ENCODE data around the gene KRT75. TPM values are rescaled to one million over a fixed set of nuclear protein-coding genes. Genes with fewer than 3 reads are reported as not detected.

KRT75 gene
- total and polyA plus RNA-seq, 12 donors = not detected

DNA sequence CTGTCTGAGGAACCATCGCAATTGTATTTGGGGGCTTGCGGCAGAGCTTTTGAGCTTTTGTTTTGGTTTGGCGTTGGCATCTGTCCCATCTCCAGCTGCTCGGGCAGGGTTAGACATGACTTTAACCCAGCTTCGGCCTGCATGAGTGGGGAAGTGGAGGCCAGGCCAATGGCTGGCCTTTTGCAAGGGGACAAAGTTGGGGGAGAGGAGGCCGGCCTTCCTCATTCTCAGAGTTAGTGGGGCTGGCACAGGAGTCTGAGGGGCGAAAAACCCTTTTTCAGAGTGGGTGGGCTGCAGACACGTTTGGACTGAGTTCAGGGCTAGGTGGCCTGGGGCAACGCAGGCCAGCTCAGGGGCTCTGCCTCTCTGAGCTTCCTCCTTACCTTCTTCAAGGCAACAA, 33.3 kb downstream of the KRT75 start:
- peaks cover 0 to 3% (median 0%) of the 10 kb centered on the region in 9 donors for H3K4me1 ChIP-seq
- no peak for ATAC-seq
- intact Hi-C loops (cut with DNase I) = no loop called here
- peaks cover 0 to 61% (median 20%) of the 10 kb centered on the region in 7 donors for H3K27me3 ChIP-seq
- no peak overlapping the region for H3K27ac ChIP-seq
- no peaks in the 10 kb centered on the region for H3K36me3 ChIP-seq
- H3K9me3 ChIP-seq = no peaks in the 10 kb centered on the region
- no peak for DNase-seq
- no peak overlapping the region for H3K4me3 ChIP-seq
- TF ChIP-seq, protein P1, sequence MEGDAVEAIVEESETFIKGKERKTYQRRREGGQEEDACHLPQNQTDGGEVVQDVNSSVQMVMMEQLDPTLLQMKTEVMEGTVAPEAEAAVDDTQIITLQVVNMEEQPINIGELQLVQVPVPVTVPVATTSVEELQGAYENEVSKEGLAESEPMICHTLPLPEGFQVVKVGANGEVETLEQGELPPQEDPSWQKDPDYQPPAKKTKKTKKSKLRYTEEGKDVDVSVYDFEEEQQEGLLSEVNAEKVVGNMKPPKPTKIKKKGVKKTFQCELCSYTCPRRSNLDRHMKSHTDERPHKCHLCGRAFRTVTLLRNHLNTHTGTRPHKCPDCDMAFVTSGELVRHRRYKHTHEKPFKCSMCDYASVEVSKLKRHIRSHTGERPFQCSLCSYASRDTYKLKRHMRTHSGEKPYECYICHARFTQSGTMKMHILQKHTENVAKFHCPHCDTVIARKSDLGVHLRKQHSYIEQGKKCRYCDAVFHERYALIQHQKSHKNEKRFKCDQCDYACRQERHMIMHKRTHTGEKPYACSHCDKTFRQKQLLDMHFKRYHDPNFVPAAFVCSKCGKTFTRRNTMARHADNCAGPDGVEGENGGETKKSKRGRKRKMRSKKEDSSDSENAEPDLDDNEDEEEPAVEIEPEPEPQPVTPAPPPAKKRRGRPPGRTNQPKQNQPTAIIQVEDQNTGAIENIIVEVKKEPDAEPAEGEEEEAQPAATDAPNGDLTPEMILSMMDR (IDR thresholded peaks at IDR 0.05) = no peak
- 84 to 89% methylated on average over 9 of the region's 9 CpGs for WGBS, 2 donors

DNA sequence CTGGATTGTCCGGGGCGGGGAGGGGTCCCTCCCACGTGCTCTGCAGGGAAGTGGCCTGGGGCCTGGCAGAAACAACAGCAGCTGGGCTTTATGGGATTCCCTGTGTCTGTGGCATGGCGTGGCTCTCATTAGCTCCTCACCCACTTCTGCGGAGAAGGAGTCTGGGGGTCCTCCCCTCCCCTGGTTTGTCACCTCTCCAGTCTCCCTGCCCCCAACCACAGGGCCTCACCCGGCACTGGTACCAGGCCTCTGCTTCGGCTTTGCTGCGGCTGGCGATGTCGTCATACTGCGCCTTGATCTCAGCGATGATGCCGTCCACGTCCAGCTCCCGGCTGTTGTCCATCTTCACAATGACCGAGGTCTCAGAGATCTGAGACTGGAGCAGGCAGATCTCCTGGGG, 34.4 kb downstream of the KRT75 start:
- Histone ChIP-seq H3K4me3 (no peak overlapping the region), H3K36me3 (no peaks in the 10 kb centered on the region), H3K4me1 (peaks cover 0 to 3% (median 0%) of the 10 kb centered on the region in 9 donors), H3K27ac (no peak overlapping the region), H3K9me3 (no peaks in the 10 kb centered on the region), H3K27me3 (peaks cover 0 to 64% (median 21%) of the 10 kb centered on the region in 7 donors)
- 92 to 93% methylated on average over 16 of the region's 16 CpGs for WGBS, 2 donors
- DNase-seq = no peak
- no peak for ATAC-seq
- TF ChIP-seq, protein P1 (IDR thresholded peaks at IDR 0.05) = no peak
- intact Hi-C loops (cut with DNase I) = no loop called here

DNA sequence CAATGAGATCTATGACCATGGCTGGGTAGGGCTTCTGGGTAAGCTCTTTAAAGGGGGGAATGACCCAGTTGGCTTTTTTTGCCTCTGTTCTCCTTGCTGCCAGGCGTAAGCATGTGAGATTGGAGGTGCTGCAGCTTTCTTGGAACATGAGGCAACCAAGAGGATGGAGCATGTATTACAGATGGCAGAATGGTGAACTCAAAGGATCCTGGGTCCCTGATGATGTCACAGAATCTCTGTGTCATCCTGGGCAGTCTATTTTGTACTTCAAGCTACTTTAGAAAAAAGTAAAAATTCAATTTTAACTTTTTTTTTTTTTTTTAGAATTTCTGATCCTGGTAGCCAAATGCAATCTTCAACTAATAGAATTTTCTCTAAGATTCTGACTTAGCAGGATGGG, 36.0 kb downstream of the KRT75 start:
- no peak for DNase-seq
- Histone ChIP-seq H3K27me3 (peaks cover 0 to 65% (median 21%) of the 10 kb centered on the region in 7 donors), H3K36me3 (no peaks in the 10 kb centered on the region), H3K4me1 (peaks cover 0 to 3% (median 0%) of the 10 kb centered on the region in 9 donors), H3K4me3 (no peak overlapping the region), H3K27ac (no peak overlapping the region), H3K9me3 (no peaks in the 10 kb centered on the region)
- TF ChIP-seq, protein P1 (IDR thresholded peaks at IDR 0.05) = no peak
- intact Hi-C loops (cut with DNase I) = no loop called here
- WGBS, 2 donors = 82 to 90% methylated on average over 1 of the region's 1 CpG
- no peak for ATAC-seq

DNA sequence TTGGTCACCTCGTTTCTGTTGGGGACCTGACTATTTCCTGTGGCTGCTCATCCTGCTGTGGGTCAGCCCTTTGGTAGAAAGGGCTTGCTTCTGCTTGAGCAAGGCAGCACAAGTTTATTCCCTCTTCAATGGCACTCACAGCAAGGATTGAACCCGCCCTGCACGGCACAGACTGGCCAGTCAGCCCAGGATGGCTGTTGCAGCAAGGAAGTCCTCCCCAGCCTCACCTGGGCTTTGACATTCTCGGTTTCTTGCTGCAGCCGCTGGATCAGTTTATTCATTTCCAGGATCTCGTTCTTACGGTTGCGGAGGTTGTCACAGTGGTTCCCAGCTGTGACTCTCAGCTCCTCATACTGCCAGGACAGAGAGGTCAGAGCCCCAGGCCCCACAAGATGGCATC, 37.5 kb downstream of the KRT75 start:
- intact Hi-C loops (cut with DNase I) = no loop called here

More for the DNA sequence above, 37.5 kb downstream of the KRT75 start:
- no peaks in the 10 kb centered on the region for H3K36me3 ChIP-seq
- H3K27ac ChIP-seq = no peak overlapping the region
- H3K4me3 ChIP-seq = no peak overlapping the region
- ATAC-seq (no peak), DNase-seq (no peak)
- WGBS, 2 donors = 71 to 83% methylated on average over 8 of the region's 8 CpGs
- peaks cover 0 to 59% (median 21%) of the 10 kb centered on the region in 7 donors for H3K27me3 ChIP-seq
- peaks cover 0 to 5% (median 0%) of the 10 kb centered on the region in 9 donors for H3K4me1 ChIP-seq
- TF ChIP-seq, protein P1 (IDR thresholded peaks at IDR 0.05) = no peak
- H3K9me3 ChIP-seq = no peaks in the 10 kb centered on the region
